Left cardiac atrium (tissue), 4 donors: ENCODE data around the gene TMEM184A. TPM values are rescaled to one million over a fixed set of nuclear protein-coding genes. Genes with fewer than 3 reads are reported as not detected.
A peak's percentile ranks its signal among the peaks of the same experiment; 100 is the strongest.

Experiments used
- ATAC-seq, 2 donors: fragments of 200-7000 bp; cut with Tn5 transposase; one replicate each; pipeline ENCODE4 v1.9.1; 2020; ENCODE audit warnings: mild to moderate bottlenecking in 2 of 2, moderate library complexity in 2 of 2
- DNase-seq: peaks from one replicate; pipeline ENCODE4 v3.0.0-alpha.2; 2020
- intact Hi-C, 2 donors: fragments of 100-400 bp; cut with DNase I; formaldehyde crosslinking; loops; one replicate each; pipeline versions ENCODE4 v1.14.1 to v1.15.1; 2022 to 2023
- total RNA-seq, 2 donors: library from RNA; stranded (reverse); fragmentation: NEBNext Ultra II Directional; extraction: Animal tissue kit (Norgen Biotek cat#: 25700); gene quantifications; one replicate each; pipeline ENCODE4 v1.2.1, GENCODE V29; 2021
- donor health status: DM: no; HTN: yes; CAD: no.
- donor health status: DM: no; HTN: yes; CAD: no; lungs with severe emphysema.
- donor health status: DM: yes; HTN: yes; CAD: no.
- donor health status: Dilated cardiomyopathy.

Gene TMEM184A
- total RNA-seq, 2 donors from 2014 or later: 0.18 to 0.31 TPM

DNA sequence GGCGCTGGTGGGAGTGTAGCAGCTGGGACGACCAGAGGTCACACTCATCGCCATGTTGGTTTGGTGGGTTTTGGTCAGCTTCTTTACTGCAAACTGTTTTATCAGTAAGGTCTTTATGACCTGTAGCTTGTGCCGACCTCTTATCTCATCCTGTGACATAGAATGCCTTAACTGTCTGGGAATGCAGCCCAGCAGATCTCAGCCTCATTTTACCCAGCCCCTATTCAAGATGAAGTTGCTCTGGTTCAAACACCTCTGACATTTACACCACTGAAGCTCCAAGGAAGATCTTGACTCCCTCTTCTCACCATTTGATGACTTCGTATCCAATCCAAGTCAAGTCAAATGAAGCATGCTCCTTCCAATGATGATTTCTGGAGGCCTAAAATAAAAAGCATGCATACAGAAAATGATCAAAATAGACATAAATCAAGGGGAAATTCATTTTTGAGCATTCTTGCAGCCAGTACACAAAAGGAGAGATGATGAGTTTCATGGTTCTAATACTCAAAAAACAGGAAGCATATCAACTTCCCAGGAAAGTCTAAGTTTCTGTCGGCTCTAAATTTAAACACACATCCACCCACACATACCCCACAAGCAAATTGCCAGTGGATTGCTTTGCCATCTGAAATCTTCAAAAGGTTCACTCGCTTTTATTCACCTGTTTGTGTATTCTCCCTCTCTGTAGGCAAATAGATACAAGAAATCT, 16.3 kb upstream of the TMEM184A start:
- DNase-seq (no peak), ATAC-seq (no peak)
- intact Hi-C loops: no loop called here

DNA sequence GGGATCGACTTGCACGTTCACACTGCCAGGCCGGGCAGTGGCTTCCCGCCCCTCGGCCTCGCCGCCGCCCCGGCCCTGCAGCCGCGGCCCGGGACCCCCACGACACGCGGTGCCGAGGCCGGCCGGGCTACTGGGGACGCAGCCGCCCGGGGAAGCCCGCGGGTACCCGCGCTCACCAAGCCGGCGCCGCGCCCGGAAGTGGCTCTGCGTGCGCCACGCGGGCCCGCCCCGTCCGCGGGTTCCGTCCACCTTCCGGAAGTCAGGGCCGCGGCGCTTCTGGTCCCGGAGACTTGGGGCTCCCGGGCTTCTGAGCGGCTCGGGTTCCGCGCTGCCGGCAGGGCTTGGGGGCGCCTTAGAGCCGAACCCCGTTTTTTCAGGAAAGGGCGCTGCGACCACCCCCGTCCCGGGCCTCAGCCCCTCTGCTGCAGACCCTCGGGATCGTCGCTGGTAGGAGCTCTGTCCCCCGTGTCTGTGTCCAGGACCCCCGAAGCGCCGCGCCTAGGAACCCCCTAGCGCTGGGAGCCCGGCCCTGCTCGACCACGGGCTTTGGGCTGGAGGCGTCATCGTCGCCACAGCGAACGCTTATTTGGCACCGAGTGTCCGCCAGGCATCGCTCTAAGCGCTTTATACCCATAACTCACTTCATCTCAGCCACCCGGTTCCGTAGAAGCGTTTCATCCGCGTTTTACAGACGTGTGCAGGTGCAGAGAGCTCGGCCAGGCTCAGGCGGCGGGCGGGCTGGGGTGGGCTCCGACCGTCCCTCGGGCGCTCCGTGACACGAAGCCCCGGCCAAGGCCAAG, 14.0 kb upstream of the TMEM184A start, which contains the start of gene PSMG3:
Gene PSMG3, minus strand, starts transcription at position 200 of the 800 bp plus-strand sequence. CDS start 693 bp downstream, outside the sequence.
- ATAC-seq: peak; percentile 98 to 99
- DNase-seq: peak; percentile 95
- intact Hi-C loops: no loop called here

DNA sequence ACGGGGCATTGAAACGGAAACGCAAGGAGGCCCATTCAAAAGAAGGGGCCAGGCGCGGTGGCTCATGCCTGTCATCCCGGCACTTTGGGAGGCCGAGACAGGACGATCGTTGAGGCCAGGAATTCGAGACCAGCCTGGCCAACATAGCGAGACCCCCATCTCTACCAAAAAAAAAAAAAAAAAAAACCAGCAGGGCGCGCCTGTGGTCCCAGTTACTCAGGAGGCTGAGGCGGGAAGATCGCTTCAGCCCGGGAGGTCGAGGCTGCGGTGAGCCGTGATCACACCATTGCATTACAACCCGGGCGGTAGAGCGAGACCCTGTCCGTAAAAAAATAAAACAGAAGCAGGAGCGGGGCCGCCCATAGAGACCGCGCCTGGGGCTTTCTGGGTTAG, 13.4 kb upstream of the TMEM184A start:
- intact Hi-C loops: no loop called here
- no peak for DNase-seq
- no peak for ATAC-seq

DNA sequence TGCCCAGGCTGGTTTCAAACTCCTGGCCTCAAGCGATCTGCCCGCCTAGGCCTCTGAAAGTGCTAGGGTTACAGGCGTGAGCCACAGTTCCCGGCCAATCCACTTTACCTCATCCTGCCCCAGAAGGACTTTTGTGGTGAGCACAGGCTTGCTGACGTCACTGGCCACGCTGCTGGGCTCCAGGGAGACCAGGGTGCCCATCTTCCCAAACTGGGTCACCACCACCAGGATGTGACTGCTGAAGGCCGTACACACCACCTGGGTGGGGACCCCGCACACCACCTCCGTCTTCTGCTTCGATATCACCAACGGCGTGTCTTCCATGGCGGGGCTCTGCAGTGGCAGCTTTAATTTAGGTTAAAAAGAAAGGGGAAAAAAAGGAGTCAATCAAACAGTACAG, 13.0 kb upstream of the TMEM184A start:
- no peak for DNase-seq
- intact Hi-C loops: no loop called here
- ATAC-seq: no peak

DNA sequence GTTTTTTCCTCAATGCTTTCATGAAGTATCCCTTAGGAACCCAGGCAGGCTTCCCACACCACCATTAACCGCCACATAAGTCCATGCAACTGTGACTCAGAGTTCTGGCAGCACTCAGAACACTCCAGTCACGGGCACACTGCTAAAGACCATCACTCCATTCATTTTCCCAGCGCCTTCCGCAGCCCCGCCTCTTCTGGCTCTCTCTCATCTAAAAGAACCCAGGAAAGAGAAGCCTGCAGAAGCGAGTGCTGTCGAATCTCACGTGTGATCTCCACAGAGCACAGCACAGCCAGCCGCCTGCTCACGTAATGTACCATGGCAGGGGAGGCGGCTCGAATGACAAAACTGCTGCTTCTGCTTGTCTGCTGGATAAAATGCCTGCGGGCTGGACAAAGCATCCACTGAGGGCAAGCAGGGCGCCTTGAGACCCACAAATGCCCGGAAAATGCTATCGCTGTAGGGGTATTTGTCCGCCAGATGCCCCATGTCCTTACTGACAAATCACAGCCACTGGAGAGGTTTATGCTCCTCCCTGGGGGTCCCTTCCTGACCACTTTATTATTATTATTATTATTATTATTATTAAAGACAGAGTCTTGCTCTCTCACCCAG, 12.0 kb upstream of the TMEM184A start:
- DNase-seq: no peak
- intact Hi-C loops: no loop called here

DNA sequence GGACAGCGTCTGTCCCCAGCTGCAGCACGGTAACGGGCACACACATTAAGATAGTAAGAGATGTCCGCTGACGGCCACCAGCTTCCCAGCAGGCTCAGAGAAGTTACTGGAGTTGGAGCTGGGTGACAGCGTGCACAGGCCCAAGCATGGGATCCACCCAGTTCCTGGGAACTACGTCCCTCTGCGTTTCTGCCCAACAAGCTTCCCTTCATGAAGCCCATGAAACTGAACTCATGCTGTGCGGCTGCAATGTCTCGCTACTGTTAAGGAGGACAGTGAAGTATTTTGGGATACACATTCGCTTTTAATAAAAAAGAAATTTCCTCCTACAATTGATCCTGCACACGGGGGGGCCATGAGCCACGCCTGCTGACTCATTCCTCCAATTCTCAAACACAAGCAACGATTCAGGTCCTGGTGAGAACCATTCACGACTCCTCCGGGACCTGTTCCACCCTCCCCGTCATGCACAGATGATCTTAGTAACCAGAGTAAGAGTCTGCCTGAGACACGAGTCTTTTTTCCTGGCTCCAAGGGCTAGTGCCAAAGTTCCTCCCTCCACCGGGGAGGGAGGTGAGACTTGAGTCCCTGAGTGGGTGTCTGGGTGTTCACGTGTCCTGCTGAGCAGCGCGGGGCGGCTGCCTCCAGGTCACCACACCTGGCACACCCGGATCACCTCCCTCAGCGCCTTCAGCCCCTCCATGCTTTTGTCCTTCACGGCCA, 11.2 kb upstream of the TMEM184A start:
- ATAC-seq (no peak), DNase-seq (no peak)
- intact Hi-C loops: no loop called here

More for the DNA sequence above, 12.0 kb upstream of the TMEM184A start:
- ATAC-seq: no peak

DNA sequence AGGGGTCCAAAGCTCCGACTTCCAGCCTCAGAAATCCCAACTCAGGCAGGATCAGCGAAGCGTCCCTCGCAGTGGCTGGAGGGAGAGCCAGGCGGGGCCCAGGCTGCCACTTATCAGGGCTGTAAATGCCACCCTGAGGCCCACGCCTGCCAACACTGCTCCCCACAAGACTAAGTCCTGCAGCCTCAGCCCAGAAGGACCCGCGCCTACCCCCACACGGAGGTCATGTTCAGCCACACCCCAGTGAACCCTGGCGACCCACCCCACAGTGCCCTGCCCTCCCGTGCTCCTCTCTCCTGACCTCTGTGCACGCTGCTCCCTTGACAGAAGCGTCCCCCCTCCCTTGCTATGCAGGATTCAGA, 10.7 kb upstream of the TMEM184A start:
- DNase-seq: no peak
- intact Hi-C loops: no loop called here
- no peak for ATAC-seq

DNA sequence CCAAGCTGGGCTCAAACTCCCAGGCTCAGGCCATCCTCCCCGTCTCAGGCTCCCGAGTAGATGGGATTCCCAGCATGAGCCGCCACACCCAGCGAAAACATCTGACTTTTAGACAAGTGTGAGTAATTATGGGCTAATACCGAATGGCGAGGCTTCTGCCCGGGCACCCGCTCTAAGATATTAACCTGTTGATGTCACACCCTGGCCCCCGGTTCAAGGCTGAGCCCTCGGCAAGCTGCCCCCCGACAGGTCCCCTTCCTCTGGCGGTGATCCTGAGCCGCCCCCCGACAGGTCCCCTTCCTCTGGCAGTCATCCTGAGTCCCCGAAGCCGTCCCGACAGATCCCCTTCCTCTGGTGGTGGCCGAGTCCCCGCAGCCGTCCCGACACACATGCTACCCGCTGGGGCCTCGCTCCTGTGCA, 8.6 kb upstream of the TMEM184A start:
- ATAC-seq (peak in 1 of 2 donors; percentile 20), DNase-seq (no peak)
- intact Hi-C loops: no loop called here

DNA sequence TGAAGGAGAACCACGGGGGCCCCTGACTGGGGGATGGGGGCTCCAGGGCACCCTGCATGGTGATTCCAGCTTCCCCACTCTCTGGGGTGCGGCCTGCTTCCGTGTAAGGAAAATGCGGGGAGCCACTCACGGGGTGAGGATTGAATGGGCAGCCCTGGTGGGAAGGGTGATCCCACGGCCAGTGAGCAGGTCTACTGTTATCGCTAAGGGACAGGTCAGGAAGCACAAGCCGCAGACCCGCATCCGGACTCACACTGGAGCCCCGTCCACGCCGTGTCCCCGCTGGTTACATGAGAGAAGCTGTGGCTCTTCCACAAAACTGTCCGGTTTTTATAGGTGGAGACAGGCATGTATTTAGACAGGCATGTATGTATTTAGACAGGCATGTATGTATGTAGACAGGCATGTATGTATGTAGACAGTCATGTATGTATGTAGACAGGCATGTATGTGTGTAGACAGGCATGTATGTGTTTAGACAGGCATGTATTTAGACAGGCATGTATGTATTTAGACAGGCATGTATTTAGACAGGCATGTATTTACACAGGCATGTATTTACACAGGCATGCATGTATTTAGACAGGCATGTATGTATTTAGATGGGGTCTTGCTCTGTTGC, 8.1 kb upstream of the TMEM184A start:
- ATAC-seq (no peak), DNase-seq (no peak)
- intact Hi-C loops: no loop called here

DNA sequence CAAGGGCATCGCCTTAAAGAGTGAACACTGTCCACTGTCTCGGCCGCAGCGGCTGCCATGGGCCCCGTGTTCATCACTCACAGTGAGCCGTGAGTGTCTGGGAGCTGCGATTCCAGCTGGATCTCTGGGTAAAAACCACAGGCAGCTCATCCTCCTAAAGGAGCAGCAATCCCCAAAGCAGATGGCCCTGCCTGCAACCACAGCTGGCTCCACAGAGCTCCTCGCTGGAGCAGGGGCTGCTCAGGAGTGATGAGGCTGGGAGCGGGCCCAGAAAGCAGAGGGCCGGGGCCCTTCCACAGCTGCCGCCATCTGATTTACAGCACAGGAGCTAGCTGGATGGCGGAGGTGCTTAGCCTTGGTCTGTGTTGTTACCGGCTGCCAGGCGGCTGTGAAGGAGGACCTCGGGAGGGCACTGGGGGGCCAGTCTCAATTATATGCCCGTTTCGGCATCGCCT, 6.6 kb upstream of the TMEM184A start:
- no peak for ATAC-seq
- DNase-seq: no peak
- intact Hi-C loops: no loop called here

DNA sequence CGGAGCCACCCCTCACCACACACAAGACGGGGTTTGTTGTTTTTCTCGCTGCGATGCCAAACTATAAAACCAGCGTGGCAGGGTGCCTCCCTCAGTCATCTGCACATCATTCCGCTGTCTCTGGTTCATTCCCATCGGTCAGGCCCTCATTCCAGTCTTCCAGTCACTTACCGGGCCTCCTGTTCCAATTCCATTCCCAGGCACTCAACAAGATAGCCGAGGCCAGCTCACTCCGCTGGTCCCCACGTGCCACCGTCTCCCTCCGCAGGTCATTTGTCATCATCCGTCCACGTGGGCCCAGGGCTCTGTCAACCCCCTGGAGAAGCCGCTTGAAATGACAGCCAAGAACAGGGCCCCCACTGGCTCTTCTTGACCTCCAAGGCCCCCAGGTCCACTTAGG, 6.1 kb upstream of the TMEM184A start:
- DNase-seq: no peak
- intact Hi-C loops: no loop called here
- ATAC-seq: no peak

DNA sequence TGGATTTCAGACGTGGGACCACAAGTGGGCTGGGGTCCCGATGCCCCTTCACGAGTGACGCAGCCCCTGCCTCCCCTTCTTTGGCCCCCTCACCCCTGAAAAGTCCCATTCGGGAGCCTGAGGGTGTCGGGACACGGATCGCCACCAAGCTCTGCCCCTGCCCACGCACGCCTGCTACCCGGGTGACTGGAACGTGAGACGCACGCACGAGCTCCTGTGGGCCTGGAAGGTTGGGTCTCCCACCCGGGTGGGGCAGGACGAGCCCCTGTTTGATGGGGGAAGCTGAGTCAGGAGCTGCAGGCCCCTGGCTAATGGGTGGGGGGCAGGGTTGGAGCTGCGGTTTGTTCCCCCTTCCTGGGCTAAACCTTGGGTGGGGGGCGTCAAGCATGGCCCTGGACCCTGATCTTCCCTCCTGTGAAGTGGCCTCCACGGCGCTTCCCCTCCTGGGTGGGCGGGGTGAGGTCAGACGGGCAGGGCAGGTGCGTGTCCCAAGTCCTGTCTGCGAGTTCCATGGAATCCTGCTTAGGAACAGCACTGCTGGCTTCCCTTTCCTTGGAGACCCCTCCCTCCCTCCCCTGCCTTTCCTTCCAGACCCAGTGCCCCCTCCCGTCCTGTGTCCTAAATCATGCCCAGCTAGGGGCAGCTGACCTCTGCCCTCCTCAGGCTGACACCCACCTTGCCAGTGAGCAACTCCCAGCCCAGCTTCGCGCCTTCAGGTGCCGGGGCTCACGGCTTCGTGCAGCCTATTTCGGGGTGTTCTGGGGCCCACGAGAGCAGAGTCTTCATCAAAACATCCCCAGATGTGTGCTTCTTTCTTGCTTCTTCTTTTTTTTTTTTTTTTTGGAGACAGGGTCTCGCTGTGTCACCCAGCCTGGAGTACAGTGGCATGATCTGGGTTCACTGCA, 5.3 kb upstream of the TMEM184A start:
- ATAC-seq: no peak
- no peak for DNase-seq

DNA sequence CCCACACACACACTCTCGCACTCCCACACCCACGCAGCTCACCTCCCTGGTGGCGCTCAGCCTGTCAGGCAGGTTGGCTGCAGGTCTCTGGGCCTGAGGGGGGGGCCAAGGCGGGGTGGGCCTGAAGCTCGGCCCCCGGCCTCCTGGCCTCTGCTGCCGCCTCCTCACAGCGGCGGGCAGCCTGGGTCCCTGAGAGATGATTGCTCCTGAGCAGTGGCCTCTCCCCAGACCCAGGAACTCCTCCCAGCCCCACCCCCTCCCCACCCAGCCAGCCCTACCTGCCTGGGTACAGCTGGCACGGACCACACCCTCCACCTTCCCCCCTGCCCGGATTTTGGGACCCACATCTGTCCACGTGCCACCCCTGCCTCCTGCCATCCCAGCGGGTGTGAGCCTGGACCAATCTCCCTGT, 4.6 kb upstream of the TMEM184A start:
- ATAC-seq: no peak
- no peak for DNase-seq
- intact Hi-C loops: no loop called here

More for the DNA sequence above, 5.3 kb upstream of the TMEM184A start:
- intact Hi-C loops: no loop called here

DNA sequence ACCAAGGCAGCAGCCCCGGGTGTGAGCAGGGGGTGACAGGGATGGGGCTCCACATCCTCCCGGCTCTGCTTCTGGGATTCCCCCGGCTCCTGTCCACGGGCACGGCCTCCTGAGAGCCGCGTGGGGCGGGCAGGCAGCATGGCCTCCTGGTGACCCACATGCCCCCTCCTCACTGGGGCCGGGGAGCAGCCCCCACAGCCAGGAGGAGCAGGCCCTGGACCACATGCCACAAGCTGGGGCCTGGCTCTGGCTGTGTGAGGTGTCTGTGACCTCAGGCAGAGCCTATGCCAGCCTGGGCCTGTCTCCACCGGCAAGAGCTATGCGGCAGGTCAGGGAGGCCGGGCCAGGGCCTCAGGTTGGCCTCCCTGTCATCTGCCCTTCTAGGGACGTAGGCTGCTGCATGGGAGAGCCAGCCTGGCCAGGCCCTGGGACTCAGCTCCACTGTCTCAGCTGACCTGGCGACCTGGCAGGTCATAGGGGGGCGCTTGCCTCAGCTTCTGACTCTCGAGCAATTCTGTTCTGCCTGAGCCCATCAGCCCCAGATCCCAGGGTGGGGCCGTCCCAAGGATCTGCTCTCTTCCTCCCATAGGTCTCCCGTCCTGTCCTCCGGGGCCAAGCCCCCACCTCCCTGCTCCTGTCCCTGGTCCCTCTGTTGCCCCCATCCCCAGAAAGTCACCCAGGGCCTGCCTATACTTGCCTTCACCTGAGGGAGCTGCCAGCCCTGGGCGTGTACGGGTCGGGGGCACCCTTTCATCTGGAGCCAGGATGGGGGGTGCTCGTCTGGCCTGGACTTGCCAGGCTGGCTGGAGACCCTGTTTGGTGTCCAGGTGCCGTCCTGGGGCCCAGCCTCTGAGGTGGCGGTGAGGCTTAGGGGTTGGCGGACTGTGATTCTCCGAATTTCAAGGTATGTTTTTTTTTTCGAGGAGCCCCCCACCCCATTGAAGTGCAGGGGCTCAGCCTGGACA, 3.9 kb upstream of the TMEM184A start:
- intact Hi-C loops: loop anchor here (5.0 to 10.0 kb wide), 2 partner anchors 55 to 58 kb away; partner anchors contain the start of gene INTS1 (in 2 of the 2)
- DNase-seq: no peak
- no peak for ATAC-seq

DNA sequence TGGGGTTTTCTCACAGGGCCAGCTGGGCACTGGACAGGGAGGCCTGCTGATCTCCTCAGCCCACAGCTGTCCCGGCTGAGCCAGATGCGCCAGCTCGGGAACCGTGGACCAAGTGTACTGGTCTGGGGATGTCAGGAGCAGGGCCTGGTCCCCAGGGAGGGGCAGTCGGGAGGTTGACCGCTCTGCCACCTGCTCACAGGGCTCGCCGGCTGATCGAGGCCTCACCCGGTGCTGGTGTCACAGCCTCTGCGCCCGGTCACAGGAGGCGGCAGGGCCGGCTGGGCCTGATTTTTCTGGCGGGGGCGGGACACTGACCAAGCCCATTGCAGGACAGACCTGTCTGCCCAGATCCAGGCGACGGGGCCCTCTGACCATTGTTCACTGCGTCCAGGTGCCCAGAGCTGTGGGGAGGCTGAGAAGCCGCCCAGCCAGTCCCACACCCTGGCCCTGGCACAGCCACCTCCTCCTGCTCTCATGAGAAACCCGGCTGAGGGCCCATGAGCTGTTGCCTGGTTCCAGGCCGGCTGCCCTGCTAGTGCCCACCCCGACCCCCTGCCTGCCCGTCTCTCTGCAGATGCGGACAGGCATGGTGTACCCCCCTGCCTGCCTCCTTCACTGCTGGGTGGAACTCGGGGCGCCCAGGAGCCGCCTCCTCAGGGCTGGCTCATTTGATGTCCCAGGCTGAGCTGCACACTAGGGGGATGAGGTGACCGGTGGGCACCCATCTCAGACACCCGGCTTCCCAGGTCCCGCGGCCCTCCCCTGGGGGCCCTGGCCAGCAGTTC, 3.0 kb upstream of the TMEM184A start:
- DNase-seq (no peak), ATAC-seq (no peak)
- intact Hi-C loops: loop anchor here (5.0 to 10.0 kb wide), 2 partner anchors 54 to 57 kb away; partner anchors contain the start of gene INTS1 (in 2 of the 2)
